Psoas muscle (tissue), 8 donors: ENCODE measurements around the gene ABCC3. TPM values are rescaled to one million over a fixed set of nuclear protein-coding genes. Genes with fewer than 3 reads are reported as not detected.

ENCODE experiments used
- ATAC-seq, 4 donors: fragments of 200-7000 bp; cut with Tn5 transposase; one replicate each; pipeline ENCODE4 v1.9.1; 2020; ENCODE audit warnings: moderate library complexity in 3 of 4, mild to moderate bottlenecking in 2 of 4
- DNase-seq, 2 donors: peaks; one replicate each; pipeline ENCODE4 v3.0.0-alpha.2; 2020
- H3K27ac ChIP-seq: fragments of 200-600 bp; one replicate; pipeline ENCODE4 v1.8.0; 2022
- H3K27me3 ChIP-seq, 3 donors: fragments of 200-600 bp in 1 of 3; one replicate each; pipeline versions ENCODE4 v1.6.1 to v1.8.0; 2013 to 2022; ENCODE audit warnings: low read length in 2 of 3, mild to moderate bottlenecking in 2 of 3, moderate library complexity in 1 of 3; ENCODE audit not compliant: insufficient read depth in 3 of 3
- H3K36me3 ChIP-seq, 2 donors: fragments of 200-600 bp in 1 of 2; one replicate each; pipeline versions ENCODE4 v1.6.1 to v1.8.0; 2013 to 2022; ENCODE audit warnings: low read depth in 1 of 2, mild to moderate bottlenecking in 1 of 2, moderate library complexity in 1 of 2; ENCODE audit not compliant: insufficient read depth in 1 of 2
- H3K4me1 ChIP-seq: fragments of 200-600 bp; one replicate; pipeline ENCODE4 v1.8.0; 2022
- H3K4me3 ChIP-seq: fragments of 200-600 bp; one replicate; pipeline ENCODE4 v1.8.0; 2022; ENCODE audit warnings: mild to moderate bottlenecking
- H3K9me3 ChIP-seq: fragments of 200-600 bp; one replicate; pipeline ENCODE4 v1.8.0; 2022
- WGBS, 3 donors: extraction: QIAGEN DNeasy Blood & Tissue Kit; methylation state at CpG; one replicate each; pipeline versions ENCODE4 v1.1.6 to v1.1.7; 2013; 5-methylcytosine and 5-hydroxymethylcytosine counted together
- intact Hi-C, 2 donors: fragments of 100-400 bp; cut with DNase I; formaldehyde crosslinking; loops; one replicate each; pipeline versions ENCODE4 v1.11.0 to v1.14.2; 2022
- polyA plus RNA-seq, 3 donors: library from polyadenylated mRNA; stranded (reverse); fragments of 200-250 nt; gene quantifications; one replicate each; pipeline ENCODE4 v1.2.3, GENCODE V29; 2013
- total RNA-seq, 4 donors: library from RNA; stranded (reverse); fragmentation: NEBNext Ultra II Directional in 2 of 4; extraction: Animal tissue kit (Norgen Biotek cat#: 25700) in 2 of 4; gene quantifications; one replicate each; pipeline versions ENCODE4 v1.2.1 to v1.2.4, GENCODE V29; 2021 to 2023
- TF ChIP-seq, protein P1 (sequence below): fragments of 200-600 bp; IDR thresholded peaks from one replicate; pipeline ENCODE4 v1.8.0; 2022; ENCODE audit warnings: antibody characterized with exemption
- donor health status: healthy with polysubstance abuse.
- donor health status: DM: no; HTN: no; CAD: no; lungs with moderate emphysema.
- donor health status: Bipolar disorder and iron deficiency.
- donor health status: healthy.
- donor health status: DM: yes; HTN: yes; CAD: no.
- donor health status: DM: no; HTN: no; CAD: no.
- donor health status: DM: no; HTN: no; CAD: no.
- donor health status: DM: yes; HTN: yes; CAD: no.

Gene ABCC3
- total and polyA plus RNA-seq, 7 donors = 0.36 to 1.6 (median 0.61) TPM

DNA sequence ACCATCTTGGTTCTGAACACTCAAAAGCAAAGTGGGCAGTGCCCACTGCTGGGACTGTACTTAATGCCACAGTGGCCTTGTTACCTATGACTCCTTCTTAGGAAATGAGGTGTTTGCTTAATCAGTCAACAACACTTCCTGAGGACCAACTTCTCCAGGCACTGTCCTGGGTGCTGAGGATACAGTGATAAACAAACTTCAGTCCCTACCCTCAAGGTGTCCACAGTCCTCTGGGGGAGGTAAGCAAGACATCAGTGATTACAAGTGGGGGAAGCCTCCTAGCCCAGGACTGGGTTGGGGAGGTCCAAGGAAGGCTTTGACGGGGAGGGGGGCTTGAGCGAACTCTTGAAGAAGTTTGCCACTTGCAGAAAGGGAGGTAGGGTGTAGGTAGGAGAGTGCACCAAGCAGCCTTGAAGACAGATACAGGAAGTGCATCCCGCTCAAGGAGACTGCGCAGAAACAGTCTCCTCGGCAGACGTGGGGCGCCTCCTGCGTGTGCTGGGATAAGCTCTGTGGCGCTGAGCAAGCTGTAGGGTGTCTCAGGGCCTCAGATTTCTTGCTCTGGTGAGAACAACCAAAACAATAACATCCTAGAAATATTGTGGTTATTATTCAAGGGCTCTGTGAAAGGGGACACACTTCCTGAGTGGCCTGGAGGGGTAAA, 2.6 kb upstream of the ABCC3 start:
- ATAC-seq = no peak
- WGBS, 3 donors = 83 to 84% (median 84%) methylated on average over 9 of the region's 9 CpGs
- DNase-seq = no peak

DNA sequence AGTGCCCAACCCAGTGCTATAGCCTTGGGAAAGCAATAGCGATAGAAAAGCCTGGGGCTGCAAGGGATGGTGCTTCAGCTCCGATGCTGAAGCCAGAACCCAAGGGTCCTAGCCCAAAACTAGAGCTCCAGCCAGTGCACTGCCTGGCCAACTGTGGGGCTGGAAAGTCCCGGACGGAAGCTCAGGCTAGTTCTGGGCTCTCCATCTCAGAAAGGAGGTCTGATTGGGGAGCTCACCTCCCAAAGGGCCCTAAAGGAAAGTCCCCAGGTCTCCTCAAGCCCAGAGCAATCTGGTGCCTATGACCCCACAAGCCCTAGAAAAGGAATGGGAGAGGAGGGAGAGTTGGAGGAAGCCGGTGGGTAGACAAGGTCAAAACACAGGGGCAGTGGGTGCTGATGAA, 2.0 kb upstream of the ABCC3 start:
- intact Hi-C loops = loop anchor here in 1 of 2 donors (5.0 kb wide), 1 partner anchor 50 kb away; no protein-coding TSS in a partner anchor
- DNase-seq (no peak), ATAC-seq (no peak)
- Histone ChIP-seq H3K27me3 (peaks cover 0 to 63% (median 23%) of the 10 kb centered on the region in 3 donors), H3K4me1 (peaks cover 10% of the 10 kb centered on the region), H3K27ac (no peak overlapping the region), H3K36me3 (no peaks in the 10 kb centered on the region), H3K9me3 (no peaks in the 10 kb centered on the region), H3K4me3 (no peak overlapping the region)
- WGBS, 3 donors = 86 to 88% (median 87%) methylated on average over 5 of the region's 5 CpGs
- TF ChIP-seq, protein P1, sequence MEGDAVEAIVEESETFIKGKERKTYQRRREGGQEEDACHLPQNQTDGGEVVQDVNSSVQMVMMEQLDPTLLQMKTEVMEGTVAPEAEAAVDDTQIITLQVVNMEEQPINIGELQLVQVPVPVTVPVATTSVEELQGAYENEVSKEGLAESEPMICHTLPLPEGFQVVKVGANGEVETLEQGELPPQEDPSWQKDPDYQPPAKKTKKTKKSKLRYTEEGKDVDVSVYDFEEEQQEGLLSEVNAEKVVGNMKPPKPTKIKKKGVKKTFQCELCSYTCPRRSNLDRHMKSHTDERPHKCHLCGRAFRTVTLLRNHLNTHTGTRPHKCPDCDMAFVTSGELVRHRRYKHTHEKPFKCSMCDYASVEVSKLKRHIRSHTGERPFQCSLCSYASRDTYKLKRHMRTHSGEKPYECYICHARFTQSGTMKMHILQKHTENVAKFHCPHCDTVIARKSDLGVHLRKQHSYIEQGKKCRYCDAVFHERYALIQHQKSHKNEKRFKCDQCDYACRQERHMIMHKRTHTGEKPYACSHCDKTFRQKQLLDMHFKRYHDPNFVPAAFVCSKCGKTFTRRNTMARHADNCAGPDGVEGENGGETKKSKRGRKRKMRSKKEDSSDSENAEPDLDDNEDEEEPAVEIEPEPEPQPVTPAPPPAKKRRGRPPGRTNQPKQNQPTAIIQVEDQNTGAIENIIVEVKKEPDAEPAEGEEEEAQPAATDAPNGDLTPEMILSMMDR = no peak

More for the DNA sequence above, 2.6 kb upstream of the ABCC3 start:
- TF ChIP-seq, protein P1 = no peak
- intact Hi-C loops = loop anchor here in 1 of 2 donors (5.0 kb wide), 1 partner anchor 50 kb away; no protein-coding TSS in a partner anchor
- peaks cover 10% of the 10 kb centered on the region for H3K4me1 ChIP-seq
- no peaks in the 10 kb centered on the region for H3K9me3 ChIP-seq
- H3K27me3 ChIP-seq = peaks cover 0 to 65% (median 20%) of the 10 kb centered on the region in 3 donors
- no peak overlapping the region for H3K27ac ChIP-seq
- no peaks in the 10 kb centered on the region for H3K36me3 ChIP-seq
- H3K4me3 ChIP-seq = no peak overlapping the region

DNA sequence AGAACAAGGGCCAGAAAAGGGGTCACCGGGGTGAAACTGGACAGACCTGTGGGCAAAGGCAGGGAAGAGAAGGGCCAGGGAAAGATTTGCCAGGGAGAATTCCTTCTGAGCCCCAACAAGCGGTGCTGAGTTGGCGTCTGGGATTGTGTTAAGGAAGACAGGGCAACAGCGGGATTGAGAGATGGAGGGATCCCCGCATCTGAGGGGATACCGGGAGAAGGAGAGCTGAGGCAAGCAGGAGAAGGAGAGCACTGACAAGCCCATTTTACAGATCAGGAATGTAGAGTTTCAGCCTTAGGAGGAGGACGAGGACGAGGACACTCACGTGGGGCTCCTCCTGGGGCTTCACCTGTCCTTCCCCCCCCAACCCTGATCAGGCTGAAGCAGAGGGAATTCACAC, 998 bp upstream of the ABCC3 start:
- DNase-seq = no peak
- H3K36me3 ChIP-seq = no peaks in the 10 kb centered on the region
- H3K4me3 ChIP-seq = no peak overlapping the region
- peaks cover 11% of the 10 kb centered on the region for H3K4me1 ChIP-seq
- peaks cover 0 to 57% (median 23%) of the 10 kb centered on the region in 3 donors for H3K27me3 ChIP-seq
- H3K9me3 ChIP-seq = no peaks in the 10 kb centered on the region
- intact Hi-C loops = loop anchor here in 1 of 2 donors (5.0 kb wide), 1 partner anchor 49 kb away; no protein-coding TSS in a partner anchor
- TF ChIP-seq, protein P1 = no peak
- WGBS, 3 donors = 90 to 91% (median 91%) methylated on average over 9 of the region's 9 CpGs
- no peak overlapping the region for H3K27ac ChIP-seq
- no peak for ATAC-seq

DNA sequence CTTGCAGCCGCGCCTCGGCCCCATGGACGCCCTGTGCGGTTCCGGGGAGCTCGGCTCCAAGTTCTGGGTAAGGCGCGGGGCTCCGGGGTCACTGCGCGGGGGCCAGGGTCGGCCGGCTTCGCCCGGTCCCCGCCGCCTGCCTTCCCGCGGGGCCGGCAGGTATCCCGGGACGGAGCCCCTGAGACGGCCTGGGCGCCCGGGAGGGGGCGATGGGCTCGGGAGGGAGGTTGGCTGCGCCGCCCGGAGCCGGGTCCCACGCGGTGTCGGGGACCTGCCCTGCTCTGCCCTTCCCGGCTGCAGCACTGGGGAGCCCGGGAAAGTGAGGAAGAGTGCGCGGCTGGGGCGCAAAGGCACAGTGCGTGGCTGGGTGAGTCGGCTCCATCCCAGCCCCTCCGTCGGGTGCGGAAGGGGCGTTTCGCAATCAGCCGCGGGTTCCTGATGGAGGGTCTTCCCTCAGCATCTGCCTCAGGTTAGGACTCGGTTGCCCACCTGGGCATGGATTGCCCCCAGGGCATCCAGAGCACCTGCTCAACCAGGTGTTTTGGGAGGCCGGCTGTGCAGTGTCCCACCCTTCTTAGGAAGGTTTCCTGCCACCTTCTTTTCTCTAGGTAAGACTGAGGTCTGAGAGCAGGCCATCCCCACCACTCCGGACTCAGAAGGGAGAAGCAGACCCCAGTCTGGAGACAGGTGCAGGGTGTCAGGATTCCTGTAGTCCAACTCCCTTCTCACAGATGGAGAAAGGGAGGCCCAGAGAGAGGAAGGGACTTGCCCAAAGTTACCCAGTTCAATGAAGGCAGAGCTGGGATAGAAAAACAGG, 442 bp downstream of the ABCC3 start:
- Histone ChIP-seq H3K4me3 (peak overlapping the region; percentile 55), H3K27ac (no peak overlapping the region), H3K36me3 (no peaks in the 10 kb centered on the region), H3K9me3 (no peaks in the 10 kb centered on the region), H3K4me1 (peaks cover 20% of the 10 kb centered on the region), H3K27me3 (peaks cover 0 to 55% (median 23%) of the 10 kb centered on the region in 3 donors)
- no peak for ATAC-seq
- intact Hi-C loops = loop anchor here in 1 of 2 donors (5.0 kb wide), 1 partner anchor 47 kb away; no protein-coding TSS in a partner anchor
- TF ChIP-seq, protein P1 = no peak
- DNase-seq = no peak
- 6 to 8% (median 7%) methylated on average over 42 to 52 of the region's 52 CpGs for WGBS, 3 donors
